Stromal cell of bone marrow (primary cell): ENCODE results near the gene GRAMD2A.

Source experiments
- DNase-seq: peaks from one replicate; pipeline ENCODE4 v3.0.0-alpha.2; 2012; ENCODE audit warnings: low read depth

Gene GRAMD2A

DNA sequence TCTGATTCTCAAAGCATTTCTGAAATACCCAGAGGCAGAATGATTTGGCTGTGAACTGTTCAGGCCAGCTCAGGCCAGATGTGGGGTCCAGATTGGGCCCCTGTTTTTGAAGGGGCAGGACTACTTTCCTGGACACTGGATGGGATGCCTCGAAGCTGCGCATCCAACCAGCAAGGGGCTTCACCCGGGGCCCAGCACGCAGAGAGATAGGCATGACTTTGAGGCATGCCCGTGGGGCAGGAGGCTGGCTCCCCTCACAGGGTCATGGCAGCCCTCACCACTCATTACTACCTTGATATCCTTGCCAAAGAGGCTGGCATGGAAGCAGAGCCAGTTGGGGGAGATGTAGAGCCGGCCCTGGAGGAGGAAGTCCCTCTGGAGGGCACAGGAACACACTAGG is 30.1 kb downstream of the GRAMD2A start:
- no peak for DNase-seq

DNA sequence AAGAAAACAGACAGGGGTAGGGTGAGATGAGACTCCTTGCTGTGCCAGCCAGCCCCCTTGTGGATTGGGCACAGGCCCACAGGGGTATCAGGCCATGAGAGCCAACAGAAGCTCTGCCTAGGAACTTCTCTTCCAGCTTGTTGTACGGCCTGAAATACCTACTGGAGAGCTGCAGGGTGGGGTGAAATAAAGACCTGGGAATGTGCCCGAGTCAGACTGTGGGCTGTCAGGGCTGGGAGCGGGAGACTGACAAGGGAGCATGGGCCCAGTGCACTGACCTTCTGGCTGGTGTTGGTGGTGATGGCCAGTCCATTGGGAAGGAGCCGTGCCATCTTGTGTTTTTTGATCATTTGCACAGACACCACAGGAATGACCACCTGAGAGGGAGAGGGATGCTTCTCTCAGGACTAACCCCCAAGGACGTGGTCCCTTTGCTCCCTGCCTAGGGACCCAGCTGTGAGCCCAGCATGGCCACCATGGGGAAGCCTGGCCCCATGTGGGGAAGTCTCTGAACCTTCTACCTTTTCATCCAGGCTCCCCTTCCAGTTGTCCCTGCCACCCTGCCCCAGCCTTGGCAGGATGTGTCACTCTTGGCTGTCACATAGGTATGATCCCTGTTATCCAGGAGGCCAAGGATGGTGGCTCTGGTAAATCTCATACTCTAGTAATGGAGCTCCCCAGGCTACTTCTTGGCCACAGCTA is 30.7 kb downstream of the GRAMD2A start:
- DNase-seq = no peak

DNA sequence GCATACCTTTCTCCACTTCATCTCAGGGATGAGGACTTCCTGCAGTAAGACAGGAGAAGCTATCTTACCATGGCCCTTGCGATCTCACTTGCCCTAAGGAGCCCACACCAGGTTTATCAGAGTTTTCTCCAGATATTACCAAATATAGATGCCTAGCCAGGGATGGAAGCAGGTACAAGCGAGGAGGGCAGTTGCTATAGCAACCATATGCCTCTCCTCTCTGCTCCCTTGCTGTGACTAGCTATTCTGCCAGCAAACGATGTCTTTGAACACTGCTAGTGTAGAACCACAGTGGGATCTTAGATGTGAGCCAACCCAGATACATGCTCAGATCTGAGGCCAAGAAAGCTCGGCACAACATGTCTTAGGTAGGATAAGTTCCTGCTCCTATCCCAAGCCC is 33.9 kb downstream of the GRAMD2A start:
- no peak for DNase-seq

DNA sequence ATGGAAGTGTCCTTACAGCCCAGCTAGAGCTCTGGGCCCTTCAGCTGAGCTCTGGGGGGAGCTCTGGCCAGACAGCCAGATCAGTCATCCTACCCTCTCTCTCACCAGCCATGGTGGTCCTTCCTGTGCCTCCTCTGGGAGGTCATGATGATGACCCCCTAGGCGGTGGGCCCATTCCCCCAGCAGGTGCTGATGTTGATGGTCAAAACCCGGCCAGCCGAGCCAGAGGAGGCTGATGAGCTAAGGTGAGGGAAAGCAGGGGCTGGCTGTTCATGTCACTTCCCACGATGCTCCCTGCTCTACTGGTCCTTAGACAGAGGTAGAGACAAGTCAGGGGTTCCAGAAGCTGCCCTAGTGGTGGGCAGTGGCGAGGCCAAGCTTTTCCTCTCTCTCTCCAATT is 35.0 kb downstream of the GRAMD2A start:
- DNase-seq = no peak

DNA sequence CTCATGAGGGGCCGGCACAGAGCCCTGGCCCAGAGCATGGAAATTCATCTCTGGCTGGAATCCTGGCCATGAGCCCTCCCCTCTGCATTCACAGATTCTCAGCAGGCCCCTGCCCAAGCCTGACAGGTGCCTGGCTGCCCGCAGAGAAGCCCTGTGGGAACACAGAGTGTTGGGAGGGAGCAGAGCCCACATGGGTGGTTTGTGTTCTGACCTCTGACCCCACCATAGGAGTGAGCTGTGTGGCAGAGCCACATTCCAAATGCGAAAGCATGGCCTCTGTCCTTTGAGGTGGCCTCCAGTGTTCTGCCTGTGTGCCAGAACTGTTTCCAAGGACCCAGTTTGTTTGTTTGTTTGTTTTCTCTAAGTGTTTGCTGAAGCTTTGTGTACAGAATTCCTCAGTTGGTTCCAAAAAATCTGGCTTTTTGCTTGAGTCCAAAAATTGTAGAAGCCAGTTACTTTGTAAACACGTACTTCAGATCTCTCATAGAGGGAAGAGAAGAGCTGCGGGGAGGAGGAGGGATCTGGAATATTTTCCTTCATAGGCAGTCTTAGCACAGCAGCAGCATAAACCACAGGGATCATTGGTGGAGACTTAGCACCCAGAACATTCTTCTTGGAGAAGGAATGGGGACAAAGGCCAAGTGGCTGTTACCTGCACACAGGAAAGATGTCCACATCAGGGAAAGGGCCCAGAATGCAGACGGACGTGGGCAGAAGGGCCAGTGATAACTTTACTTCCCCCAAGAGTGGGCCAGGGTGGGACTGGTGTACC is 36.0 kb downstream of the GRAMD2A start:
- no peak for DNase-seq

DNA sequence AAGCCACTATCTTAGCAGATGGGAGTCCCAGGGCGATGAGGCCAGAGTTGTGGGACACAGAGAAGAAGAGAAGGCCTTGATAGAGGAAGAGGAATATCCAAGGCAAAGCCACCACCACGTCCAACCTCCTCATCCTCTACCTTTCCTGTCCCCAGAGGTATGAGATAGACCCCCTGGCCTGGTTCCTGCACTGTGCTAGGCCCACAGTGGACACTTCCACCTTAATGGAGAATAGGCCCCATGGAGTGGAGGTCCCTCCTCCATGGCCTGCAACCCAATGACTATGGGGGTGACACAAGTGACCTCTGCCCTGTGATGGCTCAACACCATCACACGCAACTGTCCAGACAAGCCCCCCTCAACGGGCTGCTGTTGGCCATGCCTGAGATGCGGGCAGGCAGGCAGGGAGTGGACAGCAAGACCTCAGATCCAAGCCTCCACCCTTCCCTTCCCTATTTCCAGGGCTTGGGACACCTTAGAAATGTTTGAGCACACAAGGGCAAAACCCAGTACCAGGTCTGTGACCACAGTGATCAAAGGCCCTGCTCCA is 36.8 kb downstream of the GRAMD2A start:
- DNase-seq = no peak

DNA sequence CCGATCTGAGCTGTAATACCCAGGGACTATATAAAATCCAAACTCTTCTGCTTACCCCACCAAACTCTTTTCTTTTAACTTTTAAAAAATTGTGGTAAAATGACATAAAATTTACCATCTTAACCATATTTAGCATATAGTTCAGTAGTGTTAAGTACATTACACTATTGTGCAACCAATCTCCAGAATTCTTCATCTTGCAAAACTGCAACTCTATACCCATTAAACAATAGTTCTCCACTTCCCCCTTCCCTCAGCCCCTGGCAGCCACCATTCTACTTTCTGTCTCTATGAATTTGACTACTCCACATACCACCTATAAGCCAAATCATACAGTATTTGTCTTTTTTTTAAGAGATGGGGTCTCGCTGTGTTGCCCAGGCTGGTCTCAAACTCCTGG is 40.7 kb downstream of the GRAMD2A start:
- DNase-seq = no peak

DNA sequence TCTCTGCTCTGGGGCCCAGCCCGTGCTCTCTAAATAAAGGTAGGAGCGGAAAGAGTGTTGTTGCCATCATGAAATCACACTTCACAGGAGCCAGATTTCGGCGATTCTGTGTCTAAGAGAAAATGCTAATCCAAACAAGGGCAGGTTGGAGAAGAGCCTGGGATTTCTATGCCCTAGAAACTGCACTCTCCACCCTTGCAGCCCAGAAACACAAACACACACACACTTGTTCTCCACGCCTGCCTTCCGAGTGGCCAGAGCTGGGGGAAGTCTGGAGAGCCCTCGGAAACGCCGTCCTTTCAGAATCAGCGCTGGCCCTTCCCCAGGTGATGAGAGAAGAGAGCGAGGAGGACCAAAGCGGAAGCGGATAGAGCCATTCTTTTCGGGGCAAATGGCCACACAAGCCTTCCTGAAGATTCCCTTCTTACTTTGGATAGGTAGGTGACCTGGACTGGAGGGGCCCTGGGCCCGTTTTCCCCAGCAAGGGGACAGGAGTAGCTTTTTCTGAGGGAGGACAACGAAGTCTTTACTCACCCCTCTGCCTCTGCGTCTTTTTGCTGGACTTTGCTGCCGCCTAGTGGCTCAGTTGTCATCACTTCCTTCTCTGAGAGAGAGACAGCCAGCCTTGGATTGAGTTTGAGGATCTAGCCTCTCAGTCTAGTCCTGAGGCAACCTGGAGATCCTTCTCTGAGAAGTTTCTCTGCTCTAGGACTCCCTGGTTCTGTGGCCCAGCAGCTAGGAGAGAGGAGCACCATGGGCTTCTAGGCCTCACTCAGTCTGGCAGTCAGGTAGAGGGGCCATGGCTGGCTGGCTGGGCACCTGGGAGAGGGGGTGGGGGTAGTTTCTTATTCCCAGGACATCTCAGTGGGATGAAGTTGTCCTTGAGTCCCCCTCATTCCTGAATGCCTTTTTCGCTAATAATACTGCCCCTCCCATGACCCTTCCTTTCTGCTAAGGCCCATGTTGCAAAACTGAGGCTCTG is 41.7 kb downstream of the GRAMD2A start:
- DNase-seq = peak; percentile 71

DNA sequence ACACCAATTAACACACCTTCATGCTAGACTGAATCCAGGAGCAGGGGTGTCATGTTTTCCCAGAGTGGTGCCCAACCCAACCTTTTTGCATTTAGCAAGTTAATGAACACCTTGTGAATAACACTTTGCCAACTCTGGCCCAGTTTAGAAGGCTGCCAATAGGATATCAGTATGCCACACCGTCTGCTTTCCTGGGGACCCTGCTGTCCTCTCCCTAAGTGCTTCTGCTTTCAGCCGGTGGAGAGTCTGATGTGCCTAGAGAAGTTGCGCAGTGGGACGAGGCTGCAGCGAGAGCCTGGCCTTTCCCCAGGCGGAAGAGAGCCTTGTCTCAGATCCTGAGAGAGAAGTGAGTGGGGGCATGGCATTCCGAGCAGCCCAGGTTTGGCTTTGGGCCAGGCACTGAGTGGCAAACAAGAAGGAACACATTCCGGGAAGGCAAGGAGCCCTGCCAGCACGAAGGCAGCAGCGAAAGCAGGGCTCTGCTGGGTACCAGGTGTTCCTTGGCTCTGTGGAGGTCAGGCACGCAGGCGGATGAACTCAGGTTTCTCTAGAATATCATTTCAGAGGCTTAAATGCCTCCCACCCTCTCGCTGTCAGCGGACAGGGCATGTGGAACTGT is 42.5 kb downstream of the GRAMD2A start:
- no peak for DNase-seq

DNA sequence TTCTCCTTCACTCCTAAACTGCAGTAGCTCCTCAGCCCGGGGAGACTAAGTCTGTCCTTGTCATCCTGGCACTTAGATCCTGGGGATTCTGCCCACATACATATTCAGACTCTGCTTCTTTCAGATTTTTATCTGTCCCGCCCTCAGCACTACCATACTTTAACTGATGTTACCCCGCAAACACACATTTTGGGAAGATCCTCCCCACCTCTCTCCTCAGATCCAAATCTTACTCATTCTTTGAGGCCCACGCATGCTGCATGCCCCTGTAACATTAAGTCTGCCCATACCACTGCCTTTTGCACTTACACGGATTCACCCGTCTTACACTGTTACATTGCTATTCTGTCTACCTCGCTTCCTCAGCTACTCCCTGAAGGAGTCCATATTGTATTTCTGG is 43.3 kb downstream of the GRAMD2A start:
- no peak for DNase-seq

DNA sequence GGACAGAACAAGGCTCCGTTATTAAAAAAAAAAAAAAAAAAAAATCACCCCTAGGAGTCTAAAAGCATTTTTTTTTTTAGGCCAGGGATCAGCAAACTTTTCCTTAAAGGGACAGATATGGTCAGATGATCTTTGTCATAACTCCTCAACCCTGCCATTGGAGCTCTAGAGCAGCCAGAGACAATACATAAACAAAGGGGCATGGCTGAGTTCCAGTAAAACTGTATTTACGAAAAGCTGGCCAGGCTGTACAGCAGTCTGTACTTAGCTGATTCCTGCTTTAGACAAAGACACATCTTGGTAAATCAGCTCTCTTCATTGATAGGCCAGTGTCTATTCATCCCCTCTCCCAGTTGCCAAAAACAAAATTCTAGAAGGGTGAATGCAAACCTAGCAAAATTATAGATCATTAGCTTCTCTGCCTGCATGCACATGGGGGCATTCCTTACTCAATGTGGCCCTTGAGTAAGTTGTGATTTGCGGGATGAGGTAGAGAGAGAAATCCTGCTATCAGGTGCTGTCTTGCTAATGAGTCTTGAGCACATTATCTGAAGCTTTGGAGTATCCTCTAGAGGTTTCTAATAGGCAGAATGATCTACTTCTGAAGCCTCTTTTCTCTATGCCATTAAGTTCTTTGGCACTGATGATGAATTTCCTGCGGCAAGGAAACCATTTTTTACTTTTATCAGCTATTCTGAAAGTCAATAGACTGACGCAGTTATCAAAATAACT is 44.2 kb downstream of the GRAMD2A start:
- DNase-seq = no peak

DNA sequence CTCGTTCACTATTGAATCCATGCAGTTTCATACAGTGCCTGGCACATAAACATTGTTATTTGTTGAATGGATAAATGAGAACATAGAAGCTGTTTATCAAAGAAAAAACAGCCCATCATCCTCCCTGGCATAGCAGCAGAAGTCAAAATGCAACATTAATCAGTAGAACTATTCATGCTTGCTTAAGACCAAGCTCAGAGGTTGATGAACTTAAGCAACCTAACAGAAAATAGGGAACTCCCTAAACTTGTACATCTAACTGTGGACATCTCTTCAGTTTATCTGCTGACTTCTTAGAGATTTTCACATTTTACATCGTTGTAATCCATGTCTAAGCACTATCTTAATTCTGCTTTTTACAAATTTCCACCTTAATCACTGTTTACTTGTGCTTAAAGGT is 50.2 kb downstream of the GRAMD2A start:
- no peak for DNase-seq

DNA sequence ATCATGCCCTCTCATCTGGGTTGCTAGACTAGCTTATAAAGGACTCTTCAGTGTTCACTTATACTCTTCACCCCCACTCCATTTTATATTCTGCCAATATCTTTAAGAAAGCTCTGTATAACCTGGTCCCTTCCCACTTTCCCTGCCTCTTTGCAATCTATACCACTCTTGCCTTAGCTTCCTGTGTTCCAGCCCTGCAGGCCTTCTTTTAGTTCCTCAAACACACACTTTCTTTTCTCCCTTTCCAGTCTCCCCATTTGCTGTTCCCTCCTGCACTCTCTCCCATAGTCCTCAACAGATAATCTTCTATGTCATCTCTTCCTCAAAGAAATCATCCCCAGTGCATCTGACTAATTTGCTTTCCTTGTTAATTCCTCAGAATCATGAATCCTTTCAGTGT is 50.7 kb downstream of the GRAMD2A start:
- DNase-seq = no peak

DNA sequence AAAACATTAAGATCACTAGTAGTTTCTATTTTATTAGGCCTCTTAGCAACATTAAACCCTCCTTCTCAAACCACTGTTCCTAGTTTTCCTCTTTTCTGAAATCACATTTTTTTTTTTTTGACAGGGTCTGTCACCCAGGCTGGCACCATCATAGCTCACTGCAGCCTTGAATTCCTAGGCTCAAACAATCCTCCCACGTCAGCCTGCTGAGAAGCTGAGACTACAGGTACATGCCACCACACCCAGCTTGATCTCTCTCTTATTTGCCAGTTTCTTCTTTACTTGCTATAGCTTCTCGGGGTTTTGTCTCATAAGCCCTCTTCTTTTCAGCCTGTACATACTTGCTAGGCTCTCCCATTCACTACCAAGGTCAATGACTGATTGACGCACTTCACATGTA is 51.4 kb downstream of the GRAMD2A start:
- DNase-seq = no peak

DNA sequence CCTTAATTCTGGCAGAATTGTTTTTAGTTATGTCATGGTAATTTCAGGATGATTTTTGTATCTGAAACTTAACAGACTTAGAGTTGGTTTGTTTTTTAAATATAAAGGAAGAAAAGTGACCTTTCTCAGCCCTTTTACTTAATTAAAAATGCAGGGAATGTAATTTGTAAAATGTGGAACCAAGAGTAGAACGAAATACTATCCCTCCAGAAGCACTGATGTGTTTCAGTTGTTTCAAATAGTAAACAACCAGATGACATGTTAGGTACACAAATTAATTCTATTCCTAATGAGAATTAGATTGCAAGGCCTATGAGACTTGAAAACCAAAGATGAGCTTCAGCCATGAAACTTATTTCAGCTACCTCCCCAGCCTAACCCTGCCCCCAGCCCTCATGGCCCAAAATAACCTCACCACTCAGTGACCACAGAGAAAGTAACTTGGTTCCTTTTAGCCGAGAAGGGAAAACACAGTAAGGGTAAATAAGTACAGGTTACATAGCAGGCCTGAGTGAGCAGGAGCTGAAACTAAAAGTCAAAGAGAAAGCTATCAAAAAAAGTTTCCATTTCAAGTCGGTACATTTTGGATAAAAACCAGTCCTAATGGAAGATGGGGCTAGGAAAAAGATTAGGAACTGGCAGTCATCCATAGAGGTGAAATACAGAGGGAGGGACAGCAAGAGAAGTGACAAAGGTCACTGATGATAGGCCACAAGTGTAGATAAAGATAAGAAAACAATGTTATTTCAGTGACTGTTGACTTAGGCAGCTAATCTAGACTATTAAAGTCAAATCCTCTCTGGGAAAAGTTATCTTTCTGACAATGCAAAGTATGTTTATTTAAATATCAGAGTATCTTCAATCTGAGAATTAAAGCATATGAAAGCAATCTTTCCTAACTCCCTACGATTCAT is 56.2 kb downstream of the GRAMD2A start:
- no peak for DNase-seq

DNA sequence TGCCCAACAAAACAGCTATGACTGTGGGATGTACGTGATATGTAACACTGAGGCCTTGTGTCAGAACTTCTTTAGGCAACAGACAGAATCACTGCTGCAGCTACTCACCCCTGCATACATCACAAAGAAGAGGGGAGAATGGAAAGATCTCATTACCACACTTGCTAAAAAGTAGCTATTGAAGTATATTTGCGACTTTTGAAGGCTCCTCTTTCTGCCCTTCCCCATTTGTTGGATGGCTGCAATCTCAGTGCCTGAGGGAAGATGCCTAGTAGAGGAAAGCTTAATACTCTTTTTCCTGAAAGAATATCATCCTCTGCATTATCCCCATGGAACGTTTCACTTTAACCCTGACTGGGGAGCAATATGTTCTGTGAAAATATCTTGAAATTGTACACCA is 57.5 kb downstream of the GRAMD2A start:
- no peak for DNase-seq

DNA sequence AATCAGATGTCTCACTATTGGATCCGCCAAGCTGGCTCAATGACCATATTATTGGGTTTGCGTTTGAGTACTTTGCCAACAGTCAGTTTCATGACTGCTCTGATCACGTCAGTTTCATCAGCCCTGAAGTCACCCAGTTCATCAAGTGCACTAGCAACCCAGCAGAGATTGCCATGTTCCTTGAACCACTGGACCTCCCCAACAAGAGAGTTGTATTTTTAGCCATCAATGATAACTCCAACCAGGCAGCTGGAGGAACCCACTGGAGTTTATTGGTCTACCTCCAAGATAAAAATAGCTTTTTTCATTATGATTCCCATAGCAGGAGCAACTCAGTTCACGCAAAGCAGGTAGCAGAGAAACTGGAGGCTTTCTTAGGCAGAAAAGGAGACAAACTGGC is 57.9 kb downstream of the GRAMD2A start:
- DNase-seq = no peak

DNA sequence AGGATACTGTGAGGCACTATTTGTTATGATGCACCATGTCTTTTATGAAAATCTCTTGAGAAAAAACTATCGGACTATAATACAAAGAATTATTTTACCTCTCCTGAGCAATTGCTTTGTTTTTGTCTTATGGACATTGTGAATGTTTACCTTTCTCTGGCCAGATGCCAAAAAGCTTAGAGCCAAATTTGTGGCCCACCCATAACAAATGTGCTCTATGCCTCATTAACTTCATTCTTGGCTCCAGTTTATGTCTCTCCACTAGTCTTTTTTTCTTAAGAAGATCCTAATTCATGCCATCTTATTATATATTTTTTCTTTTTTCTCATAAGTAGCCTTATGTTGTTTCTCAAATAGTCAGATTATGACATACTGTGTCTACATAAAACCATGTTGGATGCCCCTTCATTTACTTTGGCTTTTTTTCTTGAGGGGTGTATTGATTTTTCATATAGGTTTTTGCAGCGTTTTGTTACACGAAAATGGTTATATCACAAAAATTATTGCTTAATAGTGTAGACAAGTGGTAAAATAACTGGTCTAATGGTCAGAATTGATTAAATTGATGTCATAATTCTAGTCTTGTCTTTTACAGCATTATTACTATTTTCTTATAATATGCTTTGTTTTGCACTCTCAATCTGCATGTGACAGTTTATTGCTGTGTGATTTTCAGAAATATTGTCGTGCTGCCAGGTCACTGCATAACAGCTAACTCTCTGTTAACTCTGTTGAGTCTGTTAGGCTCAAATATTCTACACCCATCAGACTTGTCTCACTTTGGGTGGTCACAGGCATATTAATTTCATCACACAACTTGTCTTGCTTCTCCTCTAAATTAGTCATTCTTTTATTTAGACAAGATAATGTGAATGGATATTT is 61.2 kb downstream of the GRAMD2A start:
- DNase-seq = no peak

DNA sequence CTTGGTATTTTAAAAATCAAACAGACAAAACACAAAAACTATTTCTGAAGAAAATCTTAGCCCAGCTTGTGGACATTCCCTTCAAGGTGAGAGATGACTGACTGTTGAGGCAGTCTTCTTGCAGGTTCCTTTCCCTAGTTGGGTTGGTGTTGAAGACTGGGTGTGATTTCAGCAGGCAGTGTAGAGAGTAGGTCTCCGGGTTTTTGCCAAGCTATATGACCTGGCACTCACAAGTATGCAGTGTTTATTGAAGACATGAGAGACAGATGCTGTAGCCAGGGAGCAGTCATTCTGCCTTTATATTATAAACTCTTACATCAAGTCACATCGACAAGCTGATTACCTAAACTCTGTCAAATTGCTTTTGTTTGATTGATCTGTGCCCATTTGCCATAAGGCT is 61.9 kb downstream of the GRAMD2A start:
- DNase-seq = no peak
